Liver (tissue), 2 donors: ENCODE data around the gene CDH23.

Source experiments
- MAX ChIP-seq: IDR thresholded peaks from 2 replicates; pipeline ENCODE4 v1.6.1; 2016; ENCODE audit warnings: antibody characterized with exemption
- TAF1 ChIP-seq: conservative IDR thresholded peaks from 2 replicates; pipeline ENCODE4 v1.6.1; 2016; ENCODE audit warnings: antibody characterized with exemption, mild to moderate bottlenecking
- donor health status: healthy.

DNA sequence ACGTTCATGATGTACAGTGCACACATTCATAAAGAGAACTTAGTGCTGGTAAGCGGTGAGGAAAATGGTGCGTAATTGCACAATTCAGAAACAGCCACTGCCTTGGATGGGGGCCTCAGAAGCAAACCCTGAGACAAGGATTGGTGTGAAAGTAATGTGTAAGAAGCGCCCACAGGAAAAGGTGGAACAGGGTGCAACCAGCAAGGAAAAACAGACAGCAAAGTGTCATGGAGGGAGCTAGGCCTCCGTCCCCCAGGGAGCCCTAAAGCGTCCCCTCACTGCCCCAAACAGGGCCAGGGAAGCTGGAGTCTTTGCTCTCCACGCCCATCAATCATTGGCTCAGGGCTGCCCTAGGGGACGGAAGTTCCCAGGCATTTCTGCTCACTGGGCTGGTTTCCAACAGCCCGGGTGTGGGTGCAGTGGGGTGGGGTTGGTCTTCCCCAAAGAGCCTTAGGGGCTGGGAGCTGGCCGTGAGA lies 332.5 kb downstream of the CDH23 start:
- TF ChIP-seq MAX (no peak), TAF1 (no peak)
